NCI-H446 (cell line): ENCODE data around the gene SEMA4D.

Source experiments
- DNase-seq, 2 experiments: peaks; one replicate each; lab custom pipeline; 2025; lab: John Stamatoyannopoulos, UW

Gene SEMA4D

GRCh38 chr9:89428901-89429890, 68.7 kb downstream of the SEMA4D start:
- DNase-seq, result no peak

GRCh38 chr9:89428222-89428761, 69.6 kb downstream of the SEMA4D start:
- no peak for DNase-seq

DNA sequence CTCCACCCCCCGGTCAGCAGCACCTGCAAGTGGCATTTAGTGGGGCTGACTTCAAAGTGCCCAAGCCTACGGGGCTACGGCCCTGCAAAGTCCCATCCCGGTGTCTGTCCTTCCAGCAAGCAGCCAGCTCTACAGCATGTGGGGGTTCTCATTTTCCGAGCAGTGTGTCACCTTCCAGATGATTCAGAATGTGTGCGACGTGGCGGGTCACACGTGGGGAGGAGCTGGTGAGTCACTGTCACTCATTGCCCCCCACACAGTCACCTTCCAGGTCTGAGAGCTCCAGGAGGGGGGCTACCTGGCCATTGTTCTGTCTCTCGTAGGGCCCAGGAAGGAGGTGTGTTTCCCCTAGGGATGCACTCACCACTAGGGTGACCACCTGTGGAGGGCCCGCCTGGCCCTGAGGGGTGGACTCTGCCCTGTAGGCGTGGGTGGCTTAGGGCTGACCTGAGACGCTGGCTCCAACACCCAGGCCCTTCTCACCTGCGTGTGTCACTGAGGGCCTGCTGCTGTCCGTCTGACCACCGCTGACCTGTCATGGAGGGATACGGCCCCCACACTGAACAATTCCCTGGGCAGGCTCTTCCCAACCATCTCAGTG, 70.2 kb downstream of the SEMA4D start:
- DNase-seq, result no peak

DNA sequence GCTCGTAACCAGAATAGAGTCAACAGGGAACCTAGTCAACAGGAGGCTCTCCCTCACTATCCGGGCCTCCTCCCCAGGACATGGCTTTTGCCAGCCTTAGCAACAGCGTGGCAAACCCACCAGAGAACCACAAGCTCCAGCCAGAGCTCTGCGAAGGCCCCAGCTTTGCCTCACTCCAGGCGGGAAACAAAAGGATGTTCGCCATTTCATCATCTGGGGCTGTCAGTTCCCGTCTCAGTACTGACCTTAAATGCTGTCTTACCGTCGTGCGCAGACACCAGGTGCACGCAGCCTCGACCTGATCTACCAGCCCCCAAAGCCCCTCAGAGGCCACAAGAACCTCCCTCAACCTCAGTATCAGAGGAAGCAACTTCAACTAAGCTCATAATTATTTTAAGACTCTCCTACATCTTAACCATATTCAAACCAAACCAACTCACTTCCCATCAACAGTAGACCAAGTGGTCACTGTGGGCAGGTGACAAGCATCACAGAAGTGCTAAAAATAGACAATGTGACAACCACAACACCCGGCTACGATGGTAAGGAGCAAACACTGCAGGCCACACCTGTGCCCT, 71.4 kb downstream of the SEMA4D start:
- DNase-seq, result no peak

- no peak for DNase-seq
These were observed 72.0 kb downstream of the SEMA4D start for GRCh38 chr9:89425921-89426383.

GRCh38 chr9:89425024-89425805, 72.7 kb downstream of the SEMA4D start:
- DNase-seq, result no peak

GRCh38 chr9:89422151-89422975, 75.5 kb downstream of the SEMA4D start:
- no peak for DNase-seq

GRCh38 chr9:89421595-89421994, 76.3 kb downstream of the SEMA4D start:
- DNase-seq, result no peak

DNA sequence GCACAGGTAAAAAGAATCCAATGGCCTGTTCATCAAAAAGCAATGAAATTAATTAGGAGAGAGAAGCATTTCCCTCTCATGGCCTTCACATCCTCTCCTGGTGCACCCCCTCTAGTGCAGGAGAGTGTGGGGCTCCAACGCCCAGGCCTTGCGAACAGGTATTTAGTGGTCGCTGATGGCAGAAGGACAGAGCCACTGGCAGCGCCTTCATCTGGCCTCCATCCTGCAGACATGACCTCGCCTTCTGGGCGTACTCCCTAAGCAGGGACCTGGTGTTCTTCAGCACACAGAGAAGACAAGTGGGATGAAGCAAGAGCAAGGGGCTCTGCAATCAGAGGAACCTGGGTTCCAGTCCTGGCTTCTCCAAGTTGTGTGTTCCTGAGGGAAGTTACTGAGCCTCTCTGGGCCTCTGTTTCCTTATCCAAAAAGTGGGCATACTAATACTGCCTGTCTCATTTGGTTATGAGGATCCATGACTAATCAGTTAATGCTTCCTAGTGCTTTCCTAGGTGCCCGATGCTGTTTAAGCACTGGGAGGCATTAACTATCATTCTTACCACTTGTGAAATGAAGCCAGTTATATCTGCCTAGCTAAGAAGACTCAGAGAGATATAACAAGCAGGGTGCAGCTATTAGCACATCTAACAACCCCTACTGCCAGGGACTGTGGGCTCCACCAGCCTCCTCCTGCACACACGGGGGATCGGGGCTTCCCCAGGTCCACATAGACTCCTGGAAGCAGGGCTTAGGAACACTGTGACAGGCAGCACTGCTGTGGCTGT, 77.3 kb downstream of the SEMA4D start:
- DNase-seq, result no peak

GRCh38 chr9:89419978-89420394, 77.9 kb downstream of the SEMA4D start:
- no peak for DNase-seq

- no peak for DNase-seq
These were observed 78.9 kb downstream of the SEMA4D start for GRCh38 chr9:89418882-89419640.

GRCh38 chr9:89418474-89418845, 79.5 kb downstream of the SEMA4D start:
- no peak for DNase-seq

DNA sequence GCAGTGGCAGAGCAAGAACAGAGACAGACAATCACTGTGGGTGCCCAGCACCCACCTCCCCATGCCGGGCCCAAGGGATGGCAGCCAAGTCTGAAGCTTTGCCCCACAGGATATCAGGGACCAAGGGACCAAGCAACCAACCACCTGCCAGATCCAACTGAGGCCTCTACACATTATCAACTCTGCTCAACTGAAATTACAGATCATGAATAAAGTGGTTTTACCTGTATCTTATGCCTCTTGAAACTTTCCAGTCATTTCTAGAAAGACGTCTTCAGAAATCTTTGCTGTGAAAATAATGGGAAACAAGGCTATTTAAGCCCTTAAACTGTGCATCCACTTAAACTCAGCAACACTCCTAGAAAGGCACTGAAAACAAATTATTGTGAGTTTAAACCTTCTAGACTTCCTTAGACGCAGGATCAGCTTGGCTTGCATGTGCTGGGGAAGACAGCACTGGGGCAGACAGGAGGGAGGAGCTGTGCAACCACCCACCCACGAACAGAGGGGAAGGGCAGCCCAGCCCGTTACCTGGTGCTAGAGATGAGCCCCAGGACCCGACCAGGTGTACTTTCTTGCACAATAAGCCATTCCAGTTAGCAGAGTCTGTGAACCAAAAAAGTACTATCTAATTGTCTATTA, 80.0 kb downstream of the SEMA4D start:
- no peak for DNase-seq

- DNase-seq, result no peak
These were observed 83.1 kb downstream of the SEMA4D start for GRCh38 chr9:89414670-89415324.

DNA sequence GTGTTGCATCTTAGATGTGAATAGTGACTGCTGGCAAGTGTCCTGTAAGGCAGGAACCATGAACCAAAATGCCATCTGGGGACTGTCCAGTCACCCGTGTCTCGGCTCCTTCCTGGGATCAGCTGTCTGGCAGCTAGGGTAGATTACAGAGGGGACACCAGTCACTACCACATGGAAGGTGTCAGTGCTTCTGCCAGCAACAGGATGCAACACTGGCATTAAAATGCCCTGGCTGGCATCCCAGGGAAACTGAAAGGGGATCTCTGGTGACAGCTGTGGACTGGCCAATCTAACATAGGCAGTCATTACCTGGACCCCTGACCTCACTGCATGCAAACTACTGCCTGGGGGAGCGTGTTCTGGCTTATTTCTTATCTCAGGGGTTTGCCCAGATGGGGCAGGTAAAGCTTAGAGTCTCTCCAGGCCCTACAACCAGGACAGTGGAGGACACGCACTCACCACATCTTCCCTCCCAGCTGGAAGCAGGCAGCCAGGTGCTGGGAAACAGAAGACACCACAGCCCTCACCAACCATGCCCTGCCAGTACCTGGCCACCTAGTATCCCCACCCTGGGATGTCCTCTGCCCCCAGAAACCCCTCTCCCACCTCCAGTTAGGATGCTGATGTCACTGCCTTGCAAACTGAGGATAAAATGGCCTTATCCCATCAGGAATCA, 83.8 kb downstream of the SEMA4D start:
- peak in 1 of 2 experiments; percentile 8 for DNase-seq

DNA sequence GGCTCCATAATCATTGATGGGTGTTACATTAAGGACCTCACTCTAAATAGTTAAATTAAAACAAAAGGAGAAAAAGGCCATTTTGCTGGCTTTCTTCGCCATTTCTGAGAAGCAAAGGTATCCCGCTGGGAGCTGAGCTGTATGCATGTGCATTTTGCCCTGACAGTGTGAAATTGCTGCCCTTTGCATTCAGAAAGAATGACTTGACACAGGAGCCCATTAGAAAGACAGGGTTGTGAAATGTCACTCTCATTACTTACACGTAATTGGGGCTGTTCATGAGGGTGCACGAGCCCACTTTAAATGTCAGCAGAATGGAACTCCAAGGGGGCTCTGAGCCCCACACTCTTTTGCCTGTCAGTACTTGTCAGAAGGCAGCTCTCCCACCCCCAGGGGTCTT, 85.0 kb downstream of the SEMA4D start:
- no peak for DNase-seq

DNA sequence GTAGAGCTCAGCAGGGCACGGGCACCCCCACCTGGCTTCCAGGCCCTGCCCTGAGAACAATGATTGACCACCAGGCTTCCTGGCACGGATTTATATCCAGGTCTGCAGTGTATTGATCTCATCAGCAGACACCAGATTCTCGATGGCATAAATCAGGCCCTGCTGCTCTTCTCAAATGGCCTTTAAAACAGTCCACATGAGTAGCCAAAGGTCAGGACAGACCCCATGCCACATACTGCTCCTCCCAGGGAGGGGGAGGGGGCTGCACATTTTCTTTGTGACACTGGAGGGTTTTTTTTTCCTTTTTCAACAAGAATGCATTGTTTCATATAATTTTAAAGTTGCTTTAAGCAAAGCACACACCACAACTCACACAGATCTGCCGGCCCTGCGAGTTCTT, 85.4 kb downstream of the SEMA4D start:
- DNase-seq, result no peak

DNA sequence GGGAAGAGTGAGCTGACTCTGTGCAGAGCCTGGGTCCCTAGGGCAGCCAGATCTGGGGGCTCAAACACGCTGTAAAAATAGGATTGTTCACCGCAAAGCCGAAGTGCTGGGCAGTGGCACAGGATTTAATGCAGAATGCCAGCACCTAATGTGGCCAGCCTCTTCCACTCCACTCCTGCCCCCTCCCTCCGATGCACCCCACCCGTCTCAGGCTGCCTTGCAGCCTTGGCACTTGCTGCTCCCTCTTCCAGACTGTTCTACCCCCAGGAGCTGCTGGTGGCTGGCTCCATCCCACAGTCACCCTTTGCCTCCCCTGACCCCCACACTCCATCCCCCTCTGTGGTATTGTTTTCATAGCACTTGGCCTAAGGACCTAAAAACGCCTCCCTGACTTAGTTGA, 86.2 kb downstream of the SEMA4D start:
- DNase-seq, result no peak
